ENCODE data around the gene ANKRD13A.

ANKRD13A gene

GRCh38 chr12:110024051-110024450 lies 24.8 kb downstream of the ANKRD13A start:
- no peak for DNase-seq (ENCODE audit: low read depth)
- TF ChIP-seq, protein P1, sequence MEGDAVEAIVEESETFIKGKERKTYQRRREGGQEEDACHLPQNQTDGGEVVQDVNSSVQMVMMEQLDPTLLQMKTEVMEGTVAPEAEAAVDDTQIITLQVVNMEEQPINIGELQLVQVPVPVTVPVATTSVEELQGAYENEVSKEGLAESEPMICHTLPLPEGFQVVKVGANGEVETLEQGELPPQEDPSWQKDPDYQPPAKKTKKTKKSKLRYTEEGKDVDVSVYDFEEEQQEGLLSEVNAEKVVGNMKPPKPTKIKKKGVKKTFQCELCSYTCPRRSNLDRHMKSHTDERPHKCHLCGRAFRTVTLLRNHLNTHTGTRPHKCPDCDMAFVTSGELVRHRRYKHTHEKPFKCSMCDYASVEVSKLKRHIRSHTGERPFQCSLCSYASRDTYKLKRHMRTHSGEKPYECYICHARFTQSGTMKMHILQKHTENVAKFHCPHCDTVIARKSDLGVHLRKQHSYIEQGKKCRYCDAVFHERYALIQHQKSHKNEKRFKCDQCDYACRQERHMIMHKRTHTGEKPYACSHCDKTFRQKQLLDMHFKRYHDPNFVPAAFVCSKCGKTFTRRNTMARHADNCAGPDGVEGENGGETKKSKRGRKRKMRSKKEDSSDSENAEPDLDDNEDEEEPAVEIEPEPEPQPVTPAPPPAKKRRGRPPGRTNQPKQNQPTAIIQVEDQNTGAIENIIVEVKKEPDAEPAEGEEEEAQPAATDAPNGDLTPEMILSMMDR (IDR thresholded peaks at IDR 0.05; ENCODE audit: control insufficient read depth, extremely low read depth, insufficient read depth), result no peak
- H3K4me3 ChIP-seq (ENCODE audit: low read depth, low read length), result no peak overlapping the region

DNA sequence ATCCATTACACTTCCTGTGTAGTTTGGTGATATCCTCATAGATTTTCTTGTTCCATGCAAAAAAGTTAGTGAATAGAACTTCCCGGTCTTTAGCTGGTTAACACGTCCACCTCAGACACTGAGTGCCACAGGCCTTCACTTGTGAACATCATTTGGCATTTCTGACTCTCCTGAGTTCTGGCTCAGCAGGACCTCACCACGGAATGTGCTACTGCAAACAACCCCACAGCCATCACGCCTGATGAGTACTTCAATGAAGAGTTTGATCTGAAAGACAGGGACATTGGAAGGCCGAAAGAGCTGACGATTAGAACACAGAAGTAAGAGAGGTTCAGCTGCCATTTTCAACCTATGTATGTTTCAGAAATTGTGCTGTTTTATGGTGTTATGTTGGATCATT lies 29.1 kb downstream of the ANKRD13A start:
- no peak for DNase-seq (ENCODE audit: low read depth)
- TF ChIP-seq, protein P1 (IDR thresholded peaks at IDR 0.05; ENCODE audit: control insufficient read depth, extremely low read depth, insufficient read depth), result no peak
- H3K4me3 ChIP-seq (ENCODE audit: low read depth, low read length), result no peak overlapping the region

DNA sequence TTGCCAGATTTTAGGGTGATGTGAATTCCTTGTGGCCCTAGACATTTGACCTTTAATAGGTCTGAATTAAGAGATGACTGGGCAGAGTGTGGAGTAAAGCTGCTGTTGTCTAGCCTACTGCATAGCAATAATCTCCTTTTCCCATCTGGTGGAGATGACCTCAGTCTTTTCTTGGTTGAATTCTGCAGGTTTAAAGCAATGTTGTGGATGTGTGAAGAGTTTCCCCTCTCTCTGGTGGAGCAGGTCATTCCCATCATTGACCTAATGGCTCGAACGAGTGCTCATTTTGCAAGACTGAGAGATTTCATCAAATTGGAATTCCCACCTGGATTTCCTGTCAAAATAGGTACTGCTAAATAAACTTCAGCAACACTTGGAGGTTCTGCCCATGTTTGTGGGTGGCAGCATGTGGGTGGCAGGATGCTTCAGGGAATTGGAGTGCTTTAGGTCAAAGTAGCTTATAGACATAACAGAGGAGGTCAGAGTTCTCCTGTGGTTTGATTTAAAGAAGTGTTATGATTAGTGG lies 30.1 kb downstream of the ANKRD13A start:
- no peak for DNase-seq (ENCODE audit: low read depth)
- no peak overlapping the region for H3K4me3 ChIP-seq (ENCODE audit: low read depth, low read length)
- TF ChIP-seq, protein P1 (IDR thresholded peaks at IDR 0.05; ENCODE audit: control insufficient read depth, extremely low read depth, insufficient read depth), result no peak

DNA sequence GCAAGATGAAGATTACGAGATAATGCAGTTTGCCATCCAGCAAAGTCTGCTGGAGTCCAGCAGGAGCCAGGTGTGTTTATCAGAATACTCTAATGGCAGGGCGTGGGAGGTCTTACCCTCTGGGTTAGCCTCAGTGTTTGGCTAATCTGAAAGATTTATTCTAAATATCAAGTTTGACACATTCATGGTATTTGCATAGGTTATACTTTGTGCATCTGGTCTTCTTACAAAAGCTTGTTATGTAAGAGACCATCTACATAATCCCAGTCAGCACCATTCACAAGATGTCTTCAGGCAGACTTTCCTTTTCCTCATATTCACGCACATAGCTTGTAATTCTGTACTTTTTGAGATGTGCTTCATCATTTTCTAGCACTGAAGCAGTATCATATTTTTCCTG lies 34.7 kb downstream of the ANKRD13A start:
- DNase-seq (ENCODE audit: low read depth), result no peak
- TF ChIP-seq, protein P1 (IDR thresholded peaks at IDR 0.05; ENCODE audit: control insufficient read depth, extremely low read depth, insufficient read depth), result no peak
- H3K4me3 ChIP-seq (ENCODE audit: low read depth, low read length), result no peak overlapping the region

- TF ChIP-seq, protein P1 (IDR thresholded peaks at IDR 0.05; ENCODE audit: control insufficient read depth, extremely low read depth, insufficient read depth), result no peak
- H3K4me3 ChIP-seq (ENCODE audit: low read depth, low read length), result no peak overlapping the region
- DNase-seq (ENCODE audit: low read depth), result no peak
Measured at GRCh38 chr12:110035534-110036104, 36.4 kb downstream of the ANKRD13A start.

DNA sequence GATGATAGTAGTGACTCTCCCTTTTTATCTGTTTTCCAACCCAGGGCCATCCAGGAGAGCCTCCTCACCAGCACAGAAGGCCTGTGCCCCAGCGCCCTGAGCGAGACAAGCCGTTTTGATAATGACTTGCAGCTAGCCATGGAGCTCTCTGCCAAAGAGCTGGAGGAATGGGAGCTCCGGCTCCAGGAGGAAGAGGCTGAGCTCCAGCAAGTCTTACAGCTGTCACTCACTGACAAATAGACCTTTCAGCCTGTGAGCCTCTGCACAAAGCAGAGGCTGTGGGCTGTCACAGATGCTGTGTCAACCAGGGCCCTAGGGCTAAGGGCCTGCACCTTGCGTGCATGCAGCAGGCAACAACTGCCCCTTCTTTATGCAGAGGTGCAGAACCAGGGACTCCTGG lies 38.1 kb downstream of the ANKRD13A start:
- TF ChIP-seq, protein P1 (IDR thresholded peaks at IDR 0.05; ENCODE audit: control insufficient read depth, extremely low read depth, insufficient read depth), result no peak
- no peak overlapping the region for H3K4me3 ChIP-seq (ENCODE audit: low read depth, low read length)
- DNase-seq (ENCODE audit: low read depth), result no peak

DNA sequence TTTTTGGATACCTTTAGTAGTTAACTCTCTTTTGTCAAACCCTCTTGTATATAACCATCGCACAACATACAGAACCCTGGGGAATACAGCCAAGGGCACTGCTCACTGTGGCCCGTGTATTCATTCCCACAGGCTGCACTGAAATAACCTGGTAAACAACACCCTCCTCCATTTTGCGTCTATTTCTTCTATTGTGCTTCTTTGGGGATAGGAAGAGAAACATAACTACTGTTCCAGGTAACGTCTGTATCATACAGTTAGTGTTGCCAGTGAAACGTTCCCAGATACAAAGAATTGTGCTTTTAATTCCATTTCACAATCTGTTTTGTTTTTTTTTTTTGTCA lies 39.5 kb downstream of the ANKRD13A start:
- TF ChIP-seq, protein P1 (IDR thresholded peaks at IDR 0.05; ENCODE audit: control insufficient read depth, extremely low read depth, insufficient read depth), result no peak
- DNase-seq (ENCODE audit: low read depth), result no peak
- no peak overlapping the region for H3K4me3 ChIP-seq (ENCODE audit: low read depth, low read length)
